H1 (cell line): ENCODE results near the gene ANK2.

ENCODE experiments used
- CEBPB ChIP-seq: IDR thresholded peaks from 2 replicates; pipeline ENCODE4 v1.6.1; 2012; ENCODE audit warnings: low read depth, low read length
- EZH2 ChIP-seq: fragments of 200-600 bp; sonication (generic); IDR thresholded peaks from 2 replicates; pipeline ENCODE4 v1.7.1; 2012; ENCODE audit warnings: low read depth, mild to moderate bottlenecking, moderate library complexity, low read length, inconsistent platforms; ENCODE audit not compliant: severe bottlenecking
- GABPA ChIP-seq: IDR thresholded peaks from 2 replicates; pipeline ENCODE4 v1.6.1; 2011; ENCODE audit warnings: mild to moderate bottlenecking, low read length, moderate library complexity, borderline replicate concordance; ENCODE audit not compliant: insufficient read depth
- HDAC2 ChIP-seq, 2 experiments: fragments of 300-600 bp in 1 of 2; sonication (generic) in 1 of 2; IDR thresholded peaks; 2 replicates each; pipeline ENCODE4 v1.6.1; 2011 to 2012; ENCODE audit warnings: low read depth in 2 of 2, low read length in 2 of 2, mild to moderate bottlenecking in 2 of 2, moderate library complexity in 2 of 2, borderline replicate concordance in 1 of 2, inconsistent platforms in 1 of 2
- JUN ChIP-seq: IDR thresholded peaks from 2 replicates; pipeline ENCODE4 v1.6.1; 2011; ENCODE audit warnings: low read depth, mild to moderate bottlenecking, improper control_type of control experiment, low read length
- JUND ChIP-seq: IDR thresholded peaks from 2 replicates; pipeline ENCODE4 v1.6.1; 2011; ENCODE audit warnings: mild to moderate bottlenecking, improper control_type of control experiment, low read length
- RAD21 ChIP-seq, 2 experiments: IDR thresholded peaks in 1 of 2; conservative IDR thresholded peaks in 1 of 2; 2 replicates each; pipeline ENCODE4 v1.6.1; 2011; ENCODE audit warnings: low read depth in 2 of 2, low read length in 2 of 2, improper control_type of control experiment in 1 of 2, inconsistent platforms in 1 of 2, mild to moderate bottlenecking in 1 of 2, moderate library complexity in 1 of 2
- TAF1 ChIP-seq: IDR thresholded peaks from 2 replicates; pipeline ENCODE4 v1.6.1; 2011; ENCODE audit warnings: mild to moderate bottlenecking, low read depth, low read length
- TF ChIP-seq, protein P1 (sequence below), 3 experiments: IDR thresholded peaks; 1 replicate in 2 of 3; 2 replicates in 1 of 3; pipeline versions ENCODE4 v1.5.1 to v1.6.1; 2011; ENCODE audit warnings: low read length in 3 of 3, mild to moderate bottlenecking in 3 of 3, inconsistent platforms in 2 of 3, low read depth in 1 of 3, moderate library complexity in 1 of 3; ENCODE audit not compliant: insufficient read depth in 1 of 3; ENCODE audit errors: control extremely low read depth in 1 of 3

DNA sequence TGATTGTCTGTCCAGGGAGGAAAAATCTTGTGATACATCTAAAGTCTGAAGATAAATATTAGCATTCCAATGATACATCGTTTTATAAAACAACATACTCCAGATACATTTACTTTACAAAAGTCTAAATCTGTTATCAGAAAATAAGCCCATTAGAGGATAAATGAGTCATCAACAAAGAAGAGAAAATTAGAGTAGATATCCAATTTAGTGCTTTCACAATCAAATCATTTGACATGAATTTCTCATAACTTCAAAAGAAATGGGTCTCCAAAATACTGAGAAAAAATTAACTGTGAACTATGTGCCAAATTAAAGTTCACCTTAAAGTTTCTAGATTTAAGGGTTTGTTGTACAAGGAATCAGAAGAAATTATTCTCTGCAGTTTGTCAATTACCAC, 213.8 kb downstream of the ANK2 start:
- TF ChIP-seq JUND: no peak
- TF ChIP-seq HDAC2 (IDR thresholded peaks at IDR 0.05; ENCODE audit: borderline replicate concordance in 1 of 2, low read depth in 2 of 2, low read length in 2 of 2): no peak
- TF ChIP-seq, protein P1, sequence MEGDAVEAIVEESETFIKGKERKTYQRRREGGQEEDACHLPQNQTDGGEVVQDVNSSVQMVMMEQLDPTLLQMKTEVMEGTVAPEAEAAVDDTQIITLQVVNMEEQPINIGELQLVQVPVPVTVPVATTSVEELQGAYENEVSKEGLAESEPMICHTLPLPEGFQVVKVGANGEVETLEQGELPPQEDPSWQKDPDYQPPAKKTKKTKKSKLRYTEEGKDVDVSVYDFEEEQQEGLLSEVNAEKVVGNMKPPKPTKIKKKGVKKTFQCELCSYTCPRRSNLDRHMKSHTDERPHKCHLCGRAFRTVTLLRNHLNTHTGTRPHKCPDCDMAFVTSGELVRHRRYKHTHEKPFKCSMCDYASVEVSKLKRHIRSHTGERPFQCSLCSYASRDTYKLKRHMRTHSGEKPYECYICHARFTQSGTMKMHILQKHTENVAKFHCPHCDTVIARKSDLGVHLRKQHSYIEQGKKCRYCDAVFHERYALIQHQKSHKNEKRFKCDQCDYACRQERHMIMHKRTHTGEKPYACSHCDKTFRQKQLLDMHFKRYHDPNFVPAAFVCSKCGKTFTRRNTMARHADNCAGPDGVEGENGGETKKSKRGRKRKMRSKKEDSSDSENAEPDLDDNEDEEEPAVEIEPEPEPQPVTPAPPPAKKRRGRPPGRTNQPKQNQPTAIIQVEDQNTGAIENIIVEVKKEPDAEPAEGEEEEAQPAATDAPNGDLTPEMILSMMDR (IDR thresholded peaks at IDR 0.05; ENCODE audit: control extremely low read depth in 1 of 3, insufficient read depth in 1 of 3, low read depth in 1 of 3, low read length in 3 of 3): no peak
- no peak for TF ChIP-seq GABPA
- TF ChIP-seq RAD21 (IDR thresholded peaks at IDR 0.05 in 1 of 2, conservative IDR thresholded peaks at IDR 0.05 in 1 of 2; ENCODE audit: low read depth in 2 of 2, low read length in 2 of 2): no peak
- TF ChIP-seq CEBPB: no peak
- TF ChIP-seq EZH2: no peak
- no peak for TF ChIP-seq TAF1
- TF ChIP-seq JUN: no peak
